Neural cell (in vitro differentiated cells): Measurements from ENCODE around the gene VSNL1. TPM values are rescaled to one million over a fixed set of nuclear protein-coding genes. Genes with fewer than 3 reads are reported as not detected.

Source experiments
- H2AFZ ChIP-seq: fragments of 200-600, 300-800 bp; sonication (generic), shearing (Covaris generic); 2 replicates; pipeline ENCODE4 v1.6.0; 2014; ENCODE audit warnings: low read depth, mild to moderate bottlenecking, antibody characterized with exemption, low read length, moderate library complexity
- H3F3A ChIP-seq: fragments of 200-600 bp; shearing (Covaris generic); 2 replicates; pipeline ENCODE4 v1.6.1; 2016; ENCODE audit warnings: mild to moderate bottlenecking, moderate library complexity, mixed read lengths, antibody characterized with exemption, low read length; ENCODE audit not compliant: insufficient read depth, poor library complexity, severe bottlenecking
- H3K27ac ChIP-seq: fragments of 200-600, 300-800 bp; sonication (generic), shearing (Covaris generic); 2 replicates; pipeline ENCODE4 v1.5.1; 2014; ENCODE audit warnings: mild to moderate bottlenecking, low read length, moderate library complexity
- H3K27me3 ChIP-seq: fragments of 300-800, 200-600 bp; sonication (generic), shearing (Covaris generic); 2 replicates; pipeline ENCODE4 v1.6.0; 2014; ENCODE audit warnings: mild to moderate bottlenecking, low read depth, low read length, moderate library complexity; ENCODE audit not compliant: insufficient read depth
- H3K36me3 ChIP-seq: fragments of 300-800, 200-600 bp; sonication (generic), shearing (Covaris generic); 2 replicates; pipeline ENCODE4 v1.5.1; 2014; ENCODE audit warnings: mild to moderate bottlenecking, antibody characterized with exemption, low read length, moderate library complexity; ENCODE audit not compliant: insufficient read depth
- H3K4me2 ChIP-seq: fragments of 300-800, 200-600 bp; sonication (generic), shearing (Covaris generic); 2 replicates; pipeline ENCODE4 v1.6.0; 2014; ENCODE audit warnings: mild to moderate bottlenecking, low read length
- H3K4me3 ChIP-seq: fragments of 300-800, 200-600 bp; sonication (generic), shearing (Covaris generic); 2 replicates; pipeline ENCODE4 v1.5.1; 2014; ENCODE audit warnings: mild to moderate bottlenecking, low read length, moderate library complexity
- H3K79me2 ChIP-seq: fragments of 200-600 bp; shearing (Covaris generic); replicated peaks from 2 replicates; pipeline ENCODE4 v1.6.0; 2014; ENCODE audit warnings: mild to moderate bottlenecking, low read length, moderate library complexity; ENCODE audit not compliant: insufficient read depth
- H3K9ac ChIP-seq: fragments of 300-800, 200-600 bp; sonication (generic), shearing (Covaris generic); 2 replicates; pipeline ENCODE4 v1.6.1; 2016; ENCODE audit warnings: mild to moderate bottlenecking, low read length, mixed read lengths
- H3K9me2 ChIP-seq: fragments of 200-600 bp; shearing (Covaris generic); 2 replicates; pipeline ENCODE4 v1.6.1; 2016; ENCODE audit warnings: mild to moderate bottlenecking, low read length, mixed read lengths; ENCODE audit not compliant: insufficient read depth
- H3K9me3 ChIP-seq: fragments of 200-600, 300-800 bp; sonication (generic), shearing (Covaris generic); 2 replicates; pipeline ENCODE4 v1.6.1; 2016; ENCODE audit warnings: mild to moderate bottlenecking, mixed run types, low read length, moderate library complexity, mixed read lengths
- H4K20me1 ChIP-seq: fragments of 200-600 bp; shearing (Covaris generic); 2 replicates; pipeline ENCODE4 v1.6.1; 2016; ENCODE audit warnings: mild to moderate bottlenecking, mixed run types; ENCODE audit not compliant: insufficient read depth
- EP300 ChIP-seq: fragments of 450-650 bp; conservative IDR thresholded peaks from 2 replicates; pipeline ENCODE4 v1.6.1; 2014; ENCODE audit warnings: antibody characterized with exemption, mild to moderate bottlenecking, moderate library complexity; ENCODE audit not compliant: poor library complexity, severe bottlenecking
- EZH2 ChIP-seq: fragments of 200-600, 300-800 bp; shearing (Covaris generic), sonication (generic); IDR thresholded peaks from 2 replicates; pipeline ENCODE4 v1.6.1; 2014; ENCODE audit warnings: antibody characterized with exemption, low read length, borderline replicate concordance, mild to moderate bottlenecking; ENCODE audit not compliant: insufficient read depth, poor library complexity, severe bottlenecking
- MXI1 ChIP-seq: fragments of 450-650 bp; conservative IDR thresholded peaks from 2 replicates; pipeline ENCODE4 v1.6.1; 2014; ENCODE audit warnings: antibody characterized with exemption, mild to moderate bottlenecking; ENCODE audit not compliant: poor library complexity, severe bottlenecking
- POLR2AphosphoS5 ChIP-seq: IDR thresholded peaks from 2 replicates; pipeline ENCODE4 v1.6.1; 2012
- RAD21 ChIP-seq: fragments of 450-650 bp; conservative IDR thresholded peaks from 2 replicates; pipeline ENCODE4 v1.6.1; 2014; ENCODE audit warnings: antibody characterized with exemption, mild to moderate bottlenecking, moderate library complexity
- REST ChIP-seq: IDR thresholded peaks from 2 replicates; pipeline ENCODE4 v1.6.1; 2012; ENCODE audit warnings: borderline replicate concordance
- SMC3 ChIP-seq: fragments of 450-650 bp; conservative IDR thresholded peaks from 2 replicates; pipeline ENCODE4 v1.6.1; 2014; ENCODE audit warnings: antibody characterized with exemption, mild to moderate bottlenecking, moderate library complexity; ENCODE audit not compliant: poor library complexity
- TAF1 ChIP-seq: IDR thresholded peaks from 2 replicates; pipeline ENCODE4 v1.6.1; 2012; ENCODE audit warnings: low read depth
- polyA plus RNA-seq: library from polyadenylated mRNA; depleted of rRNA; stranded (reverse); fragments of >200 nt; gene quantifications from 2 replicates; pipeline ENCODE4 v1.2.3, GENCODE V29; 2014
- TF ChIP-seq, protein P1 (sequence below): fragments of 450-650 bp; IDR thresholded peaks from 2 replicates; pipeline ENCODE4 v1.5.1; 2014; ENCODE audit warnings: antibody characterized with exemption, mild to moderate bottlenecking, moderate library complexity; ENCODE audit not compliant: poor library complexity, severe bottlenecking

VSNL1 gene
- polyA plus RNA-seq, 1 donor from 2014 or later: 69.7 TPM

GRCh38 chr2:17672583-17673317 is 132.3 kb downstream of the VSNL1 start:
- no peak overlapping the region for H3K9ac ChIP-seq
- no peak overlapping the region for H3K4me3 ChIP-seq
- no peak overlapping the region for H3K4me2 ChIP-seq
- no peaks in the 10 kb centered on the region for H3K79me2 ChIP-seq
- H3K9me3 ChIP-seq: no peaks in the 10 kb centered on the region
- no peaks in the 10 kb centered on the region for H3K9me2 ChIP-seq
- no peak overlapping the region for H3K27ac ChIP-seq
- H2AFZ ChIP-seq: no peak overlapping the region
- peaks cover 9% of the 10 kb centered on the region for H3K36me3 ChIP-seq
- no peaks in the 10 kb centered on the region for H3F3A ChIP-seq
- no peak for TF ChIP-seq RAD21
- TF ChIP-seq TAF1: no peak
- no peak for TF ChIP-seq MXI1
- H4K20me1 ChIP-seq: no peaks in the 10 kb centered on the region
- H3K27me3 ChIP-seq: no peaks in the 10 kb centered on the region

GRCh38 chr2:17674817-17675216 is 134.3 kb downstream of the VSNL1 start:
- Histone ChIP-seq H3K9me3 (no peaks in the 10 kb centered on the region), H3F3A (no peaks in the 10 kb centered on the region), H3K9me2 (no peaks in the 10 kb centered on the region), H3K79me2 (no peaks in the 10 kb centered on the region), H3K27me3 (no peaks in the 10 kb centered on the region), H3K9ac (no peak overlapping the region), H3K27ac (no peak overlapping the region), H3K36me3 (peaks cover 6% of the 10 kb centered on the region), H2AFZ (no peak overlapping the region), H3K4me3 (no peak overlapping the region), H3K4me2 (no peak overlapping the region), H4K20me1 (no peaks in the 10 kb centered on the region)
- TF ChIP-seq REST (no peak), TAF1 (no peak), RAD21 (no peak), EP300 (no peak), SMC3 (no peak), EZH2 (no peak), POLR2AphosphoS5 (no peak), MXI1 (no peak)
- TF ChIP-seq, protein P1, sequence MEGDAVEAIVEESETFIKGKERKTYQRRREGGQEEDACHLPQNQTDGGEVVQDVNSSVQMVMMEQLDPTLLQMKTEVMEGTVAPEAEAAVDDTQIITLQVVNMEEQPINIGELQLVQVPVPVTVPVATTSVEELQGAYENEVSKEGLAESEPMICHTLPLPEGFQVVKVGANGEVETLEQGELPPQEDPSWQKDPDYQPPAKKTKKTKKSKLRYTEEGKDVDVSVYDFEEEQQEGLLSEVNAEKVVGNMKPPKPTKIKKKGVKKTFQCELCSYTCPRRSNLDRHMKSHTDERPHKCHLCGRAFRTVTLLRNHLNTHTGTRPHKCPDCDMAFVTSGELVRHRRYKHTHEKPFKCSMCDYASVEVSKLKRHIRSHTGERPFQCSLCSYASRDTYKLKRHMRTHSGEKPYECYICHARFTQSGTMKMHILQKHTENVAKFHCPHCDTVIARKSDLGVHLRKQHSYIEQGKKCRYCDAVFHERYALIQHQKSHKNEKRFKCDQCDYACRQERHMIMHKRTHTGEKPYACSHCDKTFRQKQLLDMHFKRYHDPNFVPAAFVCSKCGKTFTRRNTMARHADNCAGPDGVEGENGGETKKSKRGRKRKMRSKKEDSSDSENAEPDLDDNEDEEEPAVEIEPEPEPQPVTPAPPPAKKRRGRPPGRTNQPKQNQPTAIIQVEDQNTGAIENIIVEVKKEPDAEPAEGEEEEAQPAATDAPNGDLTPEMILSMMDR: no peak
